NOMO-1 (cell line): ENCODE data around the gene NPAS2.
A peak's percentile ranks its signal among the peaks of the same experiment; 100 is the strongest.

Experiments used
- DNase-seq, 2 experiments: peaks; one replicate each; lab custom pipeline; 2025; ENCODE audit not compliant: unreplicated experiment in 2 of 2; lab: John Stamatoyannopoulos, UW

NPAS2 gene

DNA sequence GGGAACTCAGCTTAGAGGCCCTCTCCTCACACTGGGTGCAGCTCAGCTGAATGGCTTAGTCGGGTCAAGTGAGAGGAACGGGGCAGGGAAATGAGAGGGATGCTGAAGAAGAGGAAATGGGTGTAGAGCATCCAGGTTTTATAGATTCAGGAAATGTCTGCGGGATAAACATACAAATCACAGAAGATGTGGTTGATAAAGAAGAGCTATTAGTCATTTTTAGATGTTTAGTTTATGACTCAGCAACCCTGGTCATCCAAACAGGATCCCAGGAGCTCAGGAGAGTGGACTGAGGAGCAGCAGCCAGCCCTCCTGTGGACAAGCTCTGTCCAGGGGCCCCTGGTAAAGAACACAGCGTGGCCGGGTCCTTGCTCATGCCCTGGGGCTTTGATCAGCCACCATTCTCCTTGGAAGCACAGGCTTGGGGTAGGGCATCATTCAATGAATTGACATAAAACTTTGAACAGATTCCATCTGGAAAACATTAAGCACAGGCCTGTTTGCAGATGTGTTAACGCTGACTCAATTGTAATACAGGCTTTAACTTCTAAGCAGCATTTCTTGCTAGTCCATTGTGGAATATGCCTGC is 83.0 kb downstream of the NPAS2 start:
- no peak for DNase-seq

DNA sequence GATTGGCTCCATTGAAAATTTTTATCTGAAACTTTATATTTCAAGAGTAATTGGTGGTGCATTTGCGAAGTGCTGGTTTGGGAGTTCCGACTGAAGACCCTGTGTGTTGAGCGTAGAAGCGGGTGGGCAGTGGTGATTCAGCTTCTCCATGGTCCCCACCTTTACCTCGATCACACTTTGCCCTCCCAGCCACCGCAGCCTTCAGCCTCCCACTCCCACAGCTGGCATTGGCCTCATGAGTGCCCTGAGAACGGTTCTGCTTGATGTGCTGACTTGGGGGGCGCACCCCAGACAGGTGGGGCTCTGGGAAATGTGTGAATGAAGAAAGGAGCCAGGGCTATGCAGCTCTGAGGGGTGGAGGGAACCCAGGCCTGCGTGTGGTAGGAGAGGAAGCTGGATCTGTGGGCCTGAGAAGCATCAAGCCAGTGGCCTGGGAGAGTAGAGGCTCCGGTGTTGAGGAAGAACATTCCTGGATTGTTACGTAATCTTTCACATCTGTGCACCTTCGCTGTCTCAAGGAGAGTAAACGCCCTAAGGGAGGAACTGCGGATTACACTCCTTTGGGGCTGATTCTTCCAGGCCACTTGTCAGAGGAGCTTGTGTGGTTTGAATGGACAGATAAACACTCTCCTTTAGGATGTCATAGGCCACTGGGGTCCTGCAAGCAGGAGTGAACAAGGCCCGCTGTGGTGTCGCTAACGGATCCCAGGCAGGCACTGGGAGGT is 83.8 kb downstream of the NPAS2 start:
- DNase-seq: no peak

DNA sequence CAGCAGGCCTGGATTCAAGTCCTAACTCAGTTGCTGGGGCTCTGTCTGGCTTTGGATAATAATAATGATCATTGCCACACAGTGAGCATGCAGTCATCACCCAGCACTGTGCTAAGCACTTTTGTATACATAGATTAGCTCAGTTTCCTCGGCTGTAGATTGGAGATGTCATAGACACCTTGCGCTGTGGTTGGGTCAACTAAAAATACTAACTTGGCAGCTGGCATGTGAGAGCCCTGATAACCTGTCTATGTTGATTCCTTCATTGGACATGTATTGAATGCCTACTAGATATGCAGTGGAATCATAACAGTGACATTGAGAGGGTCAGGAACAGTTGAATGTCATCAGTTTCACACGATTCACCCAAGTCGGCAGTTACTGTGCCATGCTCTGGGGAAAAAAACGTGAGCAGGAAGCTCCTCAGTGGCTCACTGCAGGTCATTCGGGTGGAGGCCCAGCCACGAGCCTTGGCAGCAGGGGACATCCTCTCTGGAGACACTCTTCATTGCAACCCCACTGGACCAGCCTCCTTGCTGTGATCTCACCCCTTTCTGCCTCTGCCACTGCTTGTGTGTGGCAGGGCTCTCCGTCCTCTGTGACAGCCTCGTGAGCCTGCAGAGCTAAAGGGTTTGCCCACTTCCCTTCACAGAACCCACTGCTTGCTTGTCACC is 85.3 kb downstream of the NPAS2 start:
- DNase-seq: no peak

DNA sequence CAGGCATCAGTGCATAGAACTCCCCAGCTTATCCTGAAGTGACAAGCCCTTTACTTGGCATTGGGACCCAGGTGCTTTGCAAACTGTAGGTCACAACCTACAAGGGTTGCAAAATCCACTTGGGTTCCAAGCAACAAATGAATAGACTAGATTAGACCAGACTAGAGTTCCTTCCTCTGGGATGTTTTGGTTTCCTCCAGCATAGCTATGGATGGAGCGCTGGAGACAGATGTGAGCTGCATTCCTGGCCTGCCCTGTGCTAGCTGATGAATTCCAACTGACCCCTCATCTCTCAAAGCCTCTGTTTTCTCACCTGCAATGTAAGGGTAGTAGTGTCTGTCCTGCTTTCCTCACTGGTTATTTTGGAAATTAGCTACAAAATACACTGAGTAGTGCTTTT is 86.2 kb downstream of the NPAS2 start:
- DNase-seq: no peak

DNA sequence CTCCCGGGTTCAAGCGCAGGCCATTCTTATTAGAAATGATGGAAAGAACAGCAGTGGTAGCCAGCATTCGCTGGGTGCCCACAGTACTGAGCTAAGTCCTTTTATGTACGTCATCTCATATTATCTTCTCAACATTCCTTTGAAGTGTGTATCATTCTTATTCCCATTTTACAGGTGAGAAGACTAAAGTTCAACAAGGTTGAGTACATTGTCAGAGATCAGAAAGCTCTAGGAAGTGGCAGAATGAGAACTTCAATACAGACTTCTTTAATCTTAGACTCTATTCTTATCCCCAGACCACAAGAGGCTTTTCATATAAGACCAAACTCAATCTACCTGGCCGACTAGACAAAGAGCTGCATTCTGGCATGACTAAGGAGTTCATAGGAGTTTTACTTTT is 86.7 kb downstream of the NPAS2 start:
- no peak for DNase-seq

DNA sequence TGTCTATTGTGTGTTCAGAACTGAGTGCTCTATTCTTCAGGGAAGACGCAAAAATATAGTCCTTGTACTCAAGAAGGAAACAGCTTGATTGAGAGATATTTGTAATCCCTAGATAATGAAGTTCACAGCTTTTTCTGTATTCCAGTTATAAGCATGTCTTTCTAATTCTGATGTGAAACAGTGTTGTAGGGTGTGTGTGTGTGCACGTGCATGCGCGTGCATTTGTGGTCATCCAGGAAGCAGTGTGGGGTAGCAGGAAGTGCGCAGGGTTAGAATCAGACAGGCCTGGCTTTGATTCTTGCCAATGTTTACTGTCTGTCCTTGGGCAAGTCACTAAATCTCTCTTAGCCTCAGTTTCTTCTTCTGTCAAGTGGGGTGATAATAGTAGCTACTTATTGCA is 87.9 kb downstream of the NPAS2 start:
- DNase-seq: no peak

DNA sequence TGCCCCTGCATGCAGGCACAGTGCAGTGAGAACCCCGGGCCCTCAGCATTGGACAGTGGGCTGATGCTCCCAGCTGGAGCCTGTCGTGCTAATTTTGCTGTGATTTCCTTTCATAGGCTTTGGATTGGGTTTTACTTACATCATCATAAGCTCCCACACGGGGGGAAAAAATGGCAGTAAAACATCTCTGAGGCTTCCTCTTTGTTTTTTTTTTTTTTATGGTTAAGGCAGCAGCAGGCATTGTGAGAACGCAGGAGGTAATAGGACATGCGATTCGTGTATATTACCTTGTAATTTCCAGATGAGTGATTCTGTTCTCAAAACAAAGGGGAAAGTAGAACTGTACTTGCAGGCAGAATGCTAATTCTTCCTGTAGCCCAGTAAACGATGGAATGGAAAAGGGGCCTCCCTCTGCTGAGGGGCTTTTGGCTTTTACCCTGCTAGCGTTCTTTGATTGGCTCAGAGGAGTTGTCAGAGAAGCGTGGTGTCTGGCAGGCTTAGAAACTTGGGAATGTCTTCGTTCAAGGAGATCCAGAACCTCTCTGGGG is 89.7 kb downstream of the NPAS2 start:
- no peak for DNase-seq

DNA sequence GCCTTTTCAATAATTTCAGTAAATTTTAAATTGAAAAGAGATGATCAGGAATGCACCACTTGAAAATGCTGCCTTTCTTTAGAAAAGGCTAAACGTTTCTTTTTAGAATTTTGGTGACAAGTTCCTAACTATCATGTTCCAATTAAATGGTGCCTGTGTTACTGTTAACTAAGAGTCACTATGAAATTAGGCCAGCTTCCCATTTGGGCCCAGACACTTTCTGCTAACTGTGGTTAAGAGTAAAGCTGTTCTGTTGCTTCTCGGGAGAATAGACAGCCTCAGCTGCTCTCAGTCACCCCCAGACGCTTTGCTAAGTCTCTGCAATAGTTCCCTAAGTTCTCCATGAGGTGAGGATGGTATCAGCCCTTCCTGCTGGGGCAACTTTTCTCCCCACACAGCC is 90.2 kb downstream of the NPAS2 start:
- no peak for DNase-seq

DNA sequence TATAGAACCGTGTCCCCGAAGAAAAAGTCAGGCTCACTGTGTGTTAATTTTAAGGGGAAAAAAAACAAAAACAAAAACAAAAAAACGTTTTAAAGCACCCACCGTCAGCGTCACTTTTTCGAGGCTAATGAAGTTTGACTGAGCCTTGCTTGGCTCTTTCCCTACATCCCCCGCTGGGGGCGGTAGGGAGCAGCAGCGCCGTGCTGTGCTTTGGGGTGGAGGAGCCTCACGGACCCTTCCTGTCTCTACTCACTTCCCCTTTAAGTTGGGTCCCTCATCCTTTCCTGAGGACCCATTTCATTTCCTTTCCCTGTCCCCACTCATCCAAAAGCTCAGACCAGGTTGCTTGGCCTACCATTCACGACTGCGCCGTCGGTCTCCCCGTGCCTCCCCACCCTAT is 99.4 kb downstream of the NPAS2 start:
- no peak for DNase-seq

DNA sequence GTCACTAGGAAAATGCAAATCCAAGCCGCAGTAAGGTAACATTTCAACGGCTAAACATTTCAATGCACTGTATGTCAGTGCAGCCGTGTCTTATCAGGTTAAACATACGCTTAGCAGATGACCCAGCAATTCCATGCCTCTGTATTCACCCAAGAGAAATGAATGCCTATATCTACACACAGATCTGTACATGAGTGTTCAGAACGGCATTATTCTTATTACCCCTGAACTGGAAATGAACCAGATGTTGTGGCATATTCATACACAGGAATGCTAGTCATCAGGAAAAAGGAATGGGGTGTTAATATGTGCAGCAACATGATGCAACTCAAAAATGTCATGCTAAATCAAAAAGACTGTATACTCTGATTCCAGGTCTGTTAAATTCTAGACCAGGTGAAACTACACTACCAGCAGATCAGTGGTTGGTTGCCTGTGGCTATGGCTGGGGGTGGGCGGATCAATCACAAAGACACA is 101.8 kb downstream of the NPAS2 start:
- no peak for DNase-seq

DNA sequence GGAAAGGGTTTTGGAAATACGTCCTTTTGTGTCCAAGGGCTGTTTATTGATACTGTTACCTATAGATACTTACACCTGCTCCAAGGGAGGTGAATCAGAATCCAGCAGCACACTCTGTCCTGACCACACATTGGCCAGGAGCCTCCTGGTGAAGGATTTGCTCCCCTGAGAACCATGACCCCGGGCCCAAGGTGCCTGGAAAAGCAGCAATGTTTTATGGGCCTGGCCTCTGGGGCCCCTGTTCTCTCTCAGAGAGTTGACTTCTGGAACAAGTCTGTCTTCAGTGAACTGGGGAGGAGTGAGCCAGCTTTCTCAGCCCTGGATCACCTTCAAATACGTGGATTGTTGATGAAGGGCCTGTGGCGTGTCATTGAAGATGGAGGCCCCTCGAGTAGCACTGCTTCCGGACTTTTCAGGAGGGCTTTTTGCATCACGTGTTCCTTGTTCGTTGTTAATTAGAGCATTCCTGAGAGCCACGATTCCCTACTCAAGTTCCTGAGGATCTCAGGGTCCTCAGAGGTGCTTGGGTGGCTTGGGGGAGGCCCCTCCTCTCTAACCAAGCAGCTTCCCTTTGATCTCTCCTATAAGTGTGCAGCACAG is 103.6 kb downstream of the NPAS2 start:
- no peak for DNase-seq

DNA sequence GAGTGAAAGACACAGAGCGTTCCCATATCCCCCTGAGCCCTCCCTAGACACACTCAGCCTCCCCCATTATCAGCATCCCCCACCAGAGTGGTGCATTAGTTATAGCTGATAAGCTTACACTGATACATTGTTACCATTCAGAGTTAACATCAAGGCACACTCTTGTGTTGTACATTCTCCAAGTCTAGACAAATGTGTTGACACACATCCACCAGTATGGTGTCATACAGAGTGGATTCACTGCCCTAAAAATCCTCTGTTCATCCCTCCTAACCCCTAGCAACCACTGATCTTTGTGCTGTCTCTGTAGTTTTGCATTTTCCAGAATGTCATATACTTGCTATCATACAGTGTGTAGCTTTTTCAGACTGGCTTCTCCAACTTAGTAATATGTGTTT is 104.2 kb downstream of the NPAS2 start:
- DNase-seq: no peak

DNA sequence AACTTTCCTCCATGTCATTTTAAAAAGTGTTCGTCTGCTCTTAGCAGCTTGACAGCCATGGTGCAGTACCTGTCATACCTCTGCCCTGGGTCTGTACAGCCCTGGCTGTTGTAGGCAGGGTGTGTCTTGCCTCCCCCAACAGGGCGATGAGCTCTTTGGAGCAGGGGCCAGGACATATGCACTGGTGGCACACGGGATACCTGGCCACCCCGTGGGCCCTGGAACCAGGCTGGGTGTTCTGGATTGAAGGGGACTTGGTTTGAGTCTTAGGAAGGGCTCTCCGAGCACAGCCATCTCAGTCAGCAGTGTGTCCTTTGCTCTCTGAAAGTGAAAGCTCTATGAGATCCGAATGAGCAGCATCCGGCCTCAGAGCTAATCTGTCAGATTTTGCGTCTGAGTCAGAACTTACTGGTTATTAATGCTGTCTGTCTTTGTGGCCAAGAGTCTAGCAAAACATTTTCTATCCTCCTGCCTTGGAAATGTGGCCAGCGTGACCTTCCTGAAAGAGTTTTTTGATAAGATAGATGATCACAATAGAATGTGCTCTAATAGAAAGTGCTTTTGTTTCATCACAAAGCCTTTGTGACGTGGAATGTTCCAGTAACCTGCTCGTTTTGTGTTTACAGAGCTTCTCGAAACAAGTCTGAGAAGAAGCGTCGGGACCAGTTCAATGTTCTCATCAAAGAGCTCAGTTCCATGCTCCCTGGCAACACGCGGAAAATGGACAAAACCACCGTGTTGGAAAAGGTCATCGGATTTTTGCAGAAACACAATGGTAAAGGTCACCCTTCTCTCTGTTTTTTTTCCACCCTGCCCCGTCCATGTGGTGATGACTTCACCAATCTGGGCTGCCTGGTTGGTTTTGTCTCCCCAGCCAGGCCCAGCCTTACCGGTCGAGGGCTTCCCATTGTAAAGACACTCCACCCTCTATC is 104.8 kb downstream of the NPAS2 start:
- DNase-seq: peak in 1 of 2 experiments; percentile 39

DNA sequence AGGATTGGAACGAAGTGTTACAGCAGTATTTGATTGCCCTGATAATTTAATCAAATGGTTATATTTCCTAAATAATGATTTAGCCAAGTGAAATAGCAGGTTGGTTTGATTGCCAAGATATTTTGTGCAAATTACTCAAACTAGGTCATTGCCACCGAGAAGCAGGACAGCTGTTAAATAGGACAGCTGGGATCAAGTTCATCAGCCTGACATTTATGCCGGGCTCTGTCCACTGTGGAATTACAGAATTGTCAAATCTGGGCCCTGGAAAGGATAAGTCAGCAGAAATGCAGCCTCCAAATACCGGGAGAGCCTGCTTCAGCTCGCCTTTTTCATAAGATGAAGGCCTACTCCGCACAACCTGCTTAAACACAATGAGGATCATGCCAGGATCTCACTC is 108.3 kb downstream of the NPAS2 start:
- no peak for DNase-seq

DNA sequence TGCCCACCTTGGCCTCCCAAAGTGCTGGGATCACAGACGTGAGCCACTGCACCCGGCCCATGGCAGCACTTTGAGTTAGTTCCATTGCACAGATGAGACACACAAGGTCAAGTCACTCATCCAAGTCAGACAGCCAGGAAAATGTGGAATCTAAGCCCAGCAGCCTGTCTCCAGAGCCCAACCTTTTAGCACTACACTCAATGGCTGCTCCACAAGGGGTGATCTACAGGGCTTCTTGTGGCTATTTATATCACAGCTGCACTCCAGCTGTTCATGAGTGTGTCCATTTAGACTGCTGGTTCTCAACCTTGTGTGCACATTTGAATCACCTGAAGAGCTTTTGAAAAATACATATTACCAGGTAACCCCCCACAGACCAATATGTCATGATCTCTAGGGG is 109.2 kb downstream of the NPAS2 start:
- DNase-seq: no peak

DNA sequence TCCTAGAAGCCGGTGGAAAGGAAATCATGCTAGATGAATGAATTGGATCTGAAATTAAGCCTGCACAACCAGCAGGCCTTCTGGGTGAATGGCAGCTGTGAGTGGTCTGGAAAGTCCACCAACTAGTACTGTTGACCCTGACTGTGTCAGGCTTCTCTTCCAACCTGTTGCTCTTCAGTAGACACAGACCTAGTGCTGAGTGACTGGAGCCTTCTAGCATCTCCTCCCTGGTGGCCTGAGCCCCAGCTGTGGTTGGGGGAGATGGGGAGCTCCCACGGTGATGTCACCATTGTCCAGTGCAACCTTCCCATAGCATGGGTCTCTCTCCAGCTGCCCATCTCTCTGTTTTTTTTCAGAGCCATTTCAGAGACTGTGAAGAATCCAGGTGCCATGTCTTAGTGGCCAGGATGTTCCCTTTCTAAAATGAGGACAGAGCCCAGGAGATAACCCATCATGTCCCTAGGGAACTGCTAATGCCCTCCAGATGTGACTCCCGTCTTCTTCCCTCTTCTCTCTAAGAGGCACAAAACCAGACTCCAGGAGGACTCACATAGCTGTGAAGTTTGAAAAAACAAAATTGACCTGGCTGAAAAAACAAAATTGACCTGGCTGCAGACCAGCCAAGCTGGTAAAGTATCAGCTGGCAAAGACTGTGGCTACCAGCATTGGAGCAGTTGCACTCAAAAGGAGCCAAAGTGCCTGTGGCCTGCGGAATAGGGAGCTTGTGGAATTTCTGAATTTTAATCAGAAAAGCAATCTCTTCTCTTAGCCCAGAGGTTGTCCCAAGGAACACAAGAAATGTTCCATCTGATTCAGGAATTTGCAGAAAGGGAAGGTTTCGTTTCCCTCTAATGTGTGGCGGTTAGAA is 114.8 kb downstream of the NPAS2 start:
- no peak for DNase-seq

DNA sequence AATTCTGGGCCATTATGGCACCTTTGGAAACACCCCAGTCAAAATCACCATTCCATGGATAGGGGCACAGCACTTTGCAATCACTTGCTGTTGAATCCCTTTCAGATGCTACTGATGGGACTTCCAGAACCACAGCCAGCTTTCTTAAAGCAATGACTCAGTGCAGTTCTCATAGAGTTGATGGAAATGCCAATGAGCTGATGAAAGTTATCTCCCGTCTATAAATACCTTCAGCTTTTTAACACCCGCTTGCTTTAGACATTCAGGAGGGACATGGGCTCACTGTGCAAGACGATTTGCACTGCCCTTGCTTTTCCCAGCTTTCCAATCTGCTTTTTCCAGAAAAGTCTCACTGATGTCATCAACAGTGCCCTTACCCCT is 115.4 kb downstream of the NPAS2 start:
- DNase-seq: no peak

DNA sequence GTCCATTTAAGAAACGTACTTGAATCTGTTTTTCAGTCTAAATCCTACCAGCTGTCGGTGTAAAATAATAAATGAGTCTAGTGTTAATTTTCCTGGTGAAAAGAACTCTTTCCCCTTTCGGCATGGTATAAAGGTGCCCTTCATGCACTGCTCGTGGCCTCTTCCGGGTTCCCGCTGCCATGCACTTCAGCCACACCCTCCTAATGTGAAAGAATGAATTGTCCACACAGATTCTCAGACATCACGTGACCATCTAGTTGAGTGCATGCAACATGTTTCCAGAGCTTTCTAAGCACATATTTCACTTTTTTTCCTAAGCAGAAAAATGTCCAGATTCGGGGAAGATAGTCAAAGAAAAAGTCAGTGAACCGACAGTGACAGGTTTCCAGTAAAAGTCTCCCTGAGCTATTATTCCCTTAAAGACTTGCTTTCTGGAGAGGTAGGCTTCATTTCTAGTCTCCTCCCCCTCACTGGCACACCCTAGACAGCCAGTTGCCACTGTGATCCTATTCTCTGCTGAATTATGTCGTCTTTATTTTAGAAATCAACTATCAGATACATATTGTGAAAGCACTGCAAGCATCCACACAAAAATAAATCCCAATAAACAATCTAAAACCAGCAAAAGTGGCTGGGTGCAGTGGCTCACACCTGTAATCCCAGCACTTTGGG is 116.3 kb downstream of the NPAS2 start:
- no peak for DNase-seq

DNA sequence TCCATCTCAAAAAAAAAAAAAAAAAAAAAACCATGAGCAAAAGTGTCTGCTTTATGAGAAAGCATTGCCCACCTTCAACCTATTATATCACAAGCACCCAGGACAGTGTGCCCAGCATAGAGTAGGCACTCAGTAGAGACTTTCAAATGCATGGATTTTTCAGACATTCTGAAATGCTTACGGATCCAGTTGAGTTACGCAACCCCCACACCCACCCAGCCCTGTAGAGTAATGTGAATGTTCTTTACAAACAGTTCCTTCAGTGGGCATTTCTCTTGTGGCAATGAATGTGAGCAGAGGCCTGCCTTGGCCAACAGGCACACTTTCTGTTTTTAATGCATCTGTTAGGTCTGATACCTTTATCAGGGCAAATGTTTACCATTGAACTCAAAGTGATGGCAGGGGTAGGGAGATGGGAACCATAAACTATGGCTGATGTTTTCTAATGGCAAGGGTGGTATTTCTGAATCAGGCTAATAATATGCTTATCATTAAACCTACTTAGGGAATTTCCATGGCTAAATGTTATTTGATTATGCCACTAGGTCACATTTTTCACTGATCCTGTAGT is 117.1 kb downstream of the NPAS2 start:
- DNase-seq: no peak
